GM12875 (cell line): ENCODE results near the gene ARHGAP5.

Source experiments
- H3K4me3 ChIP-seq: one replicate; pipeline ENCODE4 v1.5.1; 2011; ENCODE audit warnings: low read depth, low read length, control low read depth
- TF ChIP-seq, protein P1 (sequence below): IDR thresholded peaks from 2 replicates; pipeline ENCODE4 v1.5.1; 2011; ENCODE audit warnings: low read depth, mild to moderate bottlenecking, control low read depth, inconsistent platforms, low read length, moderate library complexity, borderline replicate concordance; ENCODE audit not compliant: insufficient read depth

ARHGAP5 gene

DNA sequence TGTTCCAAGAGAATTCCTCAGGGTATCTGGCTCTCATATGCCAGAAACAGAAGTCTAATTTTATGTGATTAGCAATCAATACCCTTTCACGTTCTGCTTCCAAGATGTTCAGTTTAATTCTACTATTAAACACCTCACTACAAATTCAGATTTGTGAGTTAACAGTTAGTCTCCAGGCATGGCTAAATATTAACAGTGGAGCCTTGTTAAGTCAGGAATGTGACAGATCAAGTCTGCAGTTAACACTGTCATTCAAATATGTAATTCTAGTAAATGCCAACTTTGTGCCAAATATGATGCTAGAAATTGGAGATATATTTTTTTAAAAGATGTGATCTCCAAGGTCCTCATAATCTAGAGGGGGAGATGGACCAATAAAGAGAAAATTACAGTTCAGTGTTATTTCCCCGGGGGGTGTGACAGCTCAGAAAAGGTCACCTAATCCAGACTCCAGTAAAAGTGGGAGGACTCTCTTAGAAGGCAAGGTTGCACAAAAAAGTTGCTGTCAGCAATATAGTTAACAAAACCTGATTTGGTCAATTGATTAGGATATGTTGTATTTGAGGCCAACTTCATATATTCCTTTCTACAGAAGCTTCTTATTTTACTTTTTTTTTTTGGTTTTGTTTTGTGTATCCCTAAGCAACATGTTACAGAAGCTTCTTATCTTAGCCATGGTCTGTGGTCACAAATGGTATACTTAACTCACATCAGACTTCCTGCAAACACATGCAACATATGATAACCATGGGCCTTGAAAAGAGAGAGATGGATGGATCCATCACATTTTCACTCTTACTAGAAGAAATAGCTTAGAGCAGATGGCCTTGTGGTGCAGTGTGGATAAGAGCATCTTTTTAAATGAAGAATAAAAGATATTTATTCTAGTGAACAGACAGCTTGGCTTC is 106.3 kb downstream of the ARHGAP5 start:
- no peak overlapping the region for H3K4me3 ChIP-seq
- TF ChIP-seq, protein P1, sequence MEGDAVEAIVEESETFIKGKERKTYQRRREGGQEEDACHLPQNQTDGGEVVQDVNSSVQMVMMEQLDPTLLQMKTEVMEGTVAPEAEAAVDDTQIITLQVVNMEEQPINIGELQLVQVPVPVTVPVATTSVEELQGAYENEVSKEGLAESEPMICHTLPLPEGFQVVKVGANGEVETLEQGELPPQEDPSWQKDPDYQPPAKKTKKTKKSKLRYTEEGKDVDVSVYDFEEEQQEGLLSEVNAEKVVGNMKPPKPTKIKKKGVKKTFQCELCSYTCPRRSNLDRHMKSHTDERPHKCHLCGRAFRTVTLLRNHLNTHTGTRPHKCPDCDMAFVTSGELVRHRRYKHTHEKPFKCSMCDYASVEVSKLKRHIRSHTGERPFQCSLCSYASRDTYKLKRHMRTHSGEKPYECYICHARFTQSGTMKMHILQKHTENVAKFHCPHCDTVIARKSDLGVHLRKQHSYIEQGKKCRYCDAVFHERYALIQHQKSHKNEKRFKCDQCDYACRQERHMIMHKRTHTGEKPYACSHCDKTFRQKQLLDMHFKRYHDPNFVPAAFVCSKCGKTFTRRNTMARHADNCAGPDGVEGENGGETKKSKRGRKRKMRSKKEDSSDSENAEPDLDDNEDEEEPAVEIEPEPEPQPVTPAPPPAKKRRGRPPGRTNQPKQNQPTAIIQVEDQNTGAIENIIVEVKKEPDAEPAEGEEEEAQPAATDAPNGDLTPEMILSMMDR: no peak

DNA sequence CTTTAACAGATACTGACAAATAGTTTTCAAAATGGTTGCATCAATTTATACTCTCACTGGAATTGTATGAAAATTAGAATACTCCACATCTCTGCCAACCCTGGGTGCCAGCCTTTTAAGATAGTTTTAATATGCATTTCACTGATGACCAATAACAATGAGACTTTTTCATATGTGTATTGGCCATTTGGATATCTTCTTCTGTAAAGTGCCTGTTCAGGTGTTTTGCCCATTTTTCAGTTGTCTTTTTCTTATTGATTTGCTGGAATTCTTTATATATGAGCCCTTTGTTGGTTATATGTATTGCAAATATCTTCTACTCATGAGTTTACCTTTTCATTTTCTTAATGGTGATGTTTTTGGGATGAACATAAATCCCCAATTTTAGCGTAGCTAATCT is 108.0 kb downstream of the ARHGAP5 start:
- TF ChIP-seq, protein P1: no peak

DNA sequence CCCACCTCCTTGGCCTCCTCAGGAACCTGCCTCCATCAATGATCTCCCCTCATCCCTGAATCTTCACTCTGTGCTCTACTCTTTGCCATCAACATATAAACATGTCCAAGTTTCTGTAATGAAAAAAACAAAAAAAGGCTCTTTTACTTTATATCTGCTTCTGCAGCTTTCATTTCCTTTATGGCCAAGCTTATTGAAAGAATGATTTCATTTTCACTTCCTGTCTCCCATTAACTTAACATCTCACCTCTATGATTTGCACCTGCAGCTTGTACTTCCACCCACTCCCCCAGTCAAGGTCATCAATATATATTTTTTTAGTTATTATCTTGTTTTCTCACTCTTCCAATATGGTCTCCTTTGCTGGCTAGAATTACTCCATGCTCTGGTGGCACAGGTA is 109.1 kb downstream of the ARHGAP5 start:
- no peak overlapping the region for H3K4me3 ChIP-seq
- TF ChIP-seq, protein P1: no peak

More for the DNA sequence above, 108.0 kb downstream of the ARHGAP5 start:
- no peak overlapping the region for H3K4me3 ChIP-seq

DNA sequence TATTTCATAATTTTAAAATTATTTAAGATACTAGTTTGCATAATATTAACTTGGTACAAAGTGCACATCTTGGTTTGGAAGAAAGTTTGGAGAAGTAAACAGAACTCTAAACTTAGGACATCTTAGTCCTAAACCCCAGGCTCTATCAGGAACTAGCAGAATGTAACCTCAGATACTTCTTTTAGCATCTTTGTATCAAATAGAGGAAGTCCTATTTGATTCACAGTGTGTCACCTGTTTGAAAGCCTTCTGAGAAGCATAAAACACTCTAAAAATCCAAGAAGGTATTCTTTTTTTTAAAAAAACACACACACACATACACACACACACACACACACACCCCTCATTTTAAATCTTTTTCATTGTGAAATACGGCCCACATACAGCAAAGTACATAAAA is 112.7 kb downstream of the ARHGAP5 start:
- TF ChIP-seq, protein P1: no peak
- H3K4me3 ChIP-seq: no peak overlapping the region

DNA sequence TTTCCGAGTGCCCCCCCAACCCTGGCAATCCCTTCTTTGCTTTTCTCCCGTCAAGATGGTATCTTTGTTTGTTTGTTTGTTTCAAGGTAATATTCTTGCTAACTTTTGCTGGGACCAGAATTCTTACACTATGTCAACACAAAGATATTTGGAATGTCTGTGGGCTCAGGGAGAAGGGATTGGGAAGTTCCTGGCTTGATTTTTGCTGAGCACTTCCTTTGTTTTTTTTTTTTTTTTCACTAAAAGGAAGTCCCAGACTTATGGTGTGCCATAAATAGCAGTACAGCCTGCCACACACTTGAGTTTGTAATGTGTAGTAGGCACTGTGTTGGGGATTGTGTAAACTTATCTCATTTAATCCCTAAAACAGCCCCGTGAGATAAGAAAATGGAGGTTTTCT is 113.6 kb downstream of the ARHGAP5 start:
- TF ChIP-seq, protein P1: no peak
- no peak overlapping the region for H3K4me3 ChIP-seq

DNA sequence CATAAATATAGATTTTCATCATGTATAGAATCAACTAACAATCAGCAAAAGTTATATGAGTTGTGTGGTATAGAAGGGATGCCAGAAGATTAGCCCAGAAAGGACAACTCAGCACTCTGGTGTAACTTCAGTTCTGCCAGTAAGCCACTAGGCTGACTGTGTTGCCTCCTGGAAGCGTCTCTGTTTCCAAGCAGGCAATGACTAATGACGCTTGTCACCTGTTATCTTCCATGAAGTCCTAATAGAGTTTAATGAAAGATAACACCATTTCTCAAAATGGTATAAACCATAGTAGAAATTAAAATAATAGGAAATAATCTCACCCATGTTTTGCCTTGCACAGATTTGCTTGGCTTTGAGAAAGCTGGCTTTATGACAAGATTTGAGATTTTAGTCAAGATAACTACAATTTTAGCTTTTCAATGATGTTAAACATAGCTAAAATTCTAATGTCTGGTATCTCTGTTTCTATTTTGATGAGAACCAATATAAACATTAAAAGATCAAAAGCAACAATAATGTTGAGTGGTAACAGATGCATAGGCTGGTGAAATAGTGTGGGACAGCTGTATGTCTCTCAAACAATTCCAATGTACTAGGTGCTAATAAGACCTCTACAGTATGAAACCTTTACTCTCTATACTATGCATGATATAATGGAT is 115.7 kb downstream of the ARHGAP5 start:
- TF ChIP-seq, protein P1: no peak
- no peak overlapping the region for H3K4me3 ChIP-seq

DNA sequence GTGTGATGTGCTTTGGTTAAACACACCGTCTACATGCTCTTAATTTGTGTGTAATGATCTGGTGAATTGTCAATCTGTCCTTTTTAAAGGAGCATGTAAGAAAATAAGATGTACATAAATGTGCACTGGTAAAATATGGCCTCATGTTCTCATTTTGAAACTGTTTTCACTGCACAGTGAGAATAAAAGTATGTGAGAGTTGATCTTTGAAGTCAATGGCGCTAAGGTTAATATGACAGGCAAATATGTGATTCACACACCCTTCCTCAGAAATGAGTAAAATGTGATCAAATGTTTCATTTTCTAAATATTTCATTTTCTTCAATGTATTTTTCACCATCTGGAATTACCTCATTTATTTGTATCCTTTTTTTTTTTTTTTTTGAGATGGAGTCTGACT is 116.4 kb downstream of the ARHGAP5 start:
- TF ChIP-seq, protein P1: no peak

More for the DNA sequence above, 116.4 kb downstream of the ARHGAP5 start:
- H3K4me3 ChIP-seq: no peak overlapping the region
